GM18868 (cell line): ENCODE results near the gene FOSL2.

ENCODE experiments used
- ATAC-seq: cut with Tn5 transposase; IDR thresholded peaks from one replicate; pipeline ENCODE4 v1.9.1; 2021; ENCODE audit warnings: mild to moderate bottlenecking, moderate library complexity; ENCODE audit not compliant: unreplicated experiment

Gene FOSL2

GRCh38 chr2:28447086-28447485, 54.4 kb downstream of the FOSL2 start:
- no peak for ATAC-seq

GRCh38 chr2:28447943-28448792, 55.5 kb downstream of the FOSL2 start:
- no peak for ATAC-seq

GRCh38 chr2:28448793-28449100, 56.1 kb downstream of the FOSL2 start:
- ATAC-seq: no peak

- no peak for ATAC-seq
Observed at GRCh38 chr2:28449126-28449487, 56.4 kb downstream of the FOSL2 start.

GRCh38 chr2:28449488-28450395, 57.1 kb downstream of the FOSL2 start:
- no peak for ATAC-seq

GRCh38 chr2:28450901-28451565, 58.4 kb downstream of the FOSL2 start:
- ATAC-seq: no peak

GRCh38 chr2:28451793-28452533, 59.3 kb downstream of the FOSL2 start:
- no peak for ATAC-seq

- no peak for ATAC-seq
Observed at GRCh38 chr2:28452534-28453081, 60.0 kb downstream of the FOSL2 start.

GRCh38 chr2:28453396-28453795, 60.7 kb downstream of the FOSL2 start:
- ATAC-seq: no peak

- no peak for ATAC-seq
Observed at GRCh38 chr2:28454016-28454930, 61.6 kb downstream of the FOSL2 start.

- ATAC-seq: no peak
Observed at GRCh38 chr2:28457237-28457636, 64.6 kb downstream of the FOSL2 start.

- no peak for ATAC-seq
Observed at GRCh38 chr2:28461056-28461455, 68.4 kb downstream of the FOSL2 start.

- no peak for ATAC-seq
Observed at GRCh38 chr2:28462122-28462521, 69.5 kb downstream of the FOSL2 start.

GRCh38 chr2:28463211-28463816, 70.7 kb downstream of the FOSL2 start:
- no peak for ATAC-seq

- no peak for ATAC-seq
Observed at GRCh38 chr2:28463893-28464292, 71.2 kb downstream of the FOSL2 start.

GRCh38 chr2:28465148-28465885, 72.7 kb downstream of the FOSL2 start:
- ATAC-seq: no peak
